ENCODE data around the gene KXD1.
"Not testable (repeated sequence)": the region's sequence is repeated elsewhere in the genome, so short reads cannot be mapped to it uniquely, and the experiment has no call there.

KXD1 gene

DNA sequence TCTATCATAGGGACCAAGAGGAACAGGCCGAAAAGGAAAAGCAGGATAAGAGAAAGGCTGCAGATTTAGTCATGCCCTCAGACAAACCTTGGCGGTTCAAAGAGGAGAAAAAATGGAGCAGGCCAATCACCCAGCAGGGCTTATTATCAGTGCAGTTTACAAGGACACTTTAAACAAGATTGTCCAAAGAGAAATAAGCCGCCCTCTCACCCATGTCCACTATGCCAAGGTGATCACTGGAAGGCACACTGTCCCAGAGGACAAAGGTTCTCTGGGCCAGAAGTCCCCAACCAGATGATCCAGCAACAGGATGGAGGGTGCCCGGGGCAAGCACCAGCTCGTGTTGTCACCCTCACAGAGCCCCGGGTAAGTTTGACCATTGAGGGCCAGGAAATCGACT is 22.6 kb downstream of the KXD1 start:
- no peak for DNase-seq (ENCODE audit: low read depth)

DNA sequence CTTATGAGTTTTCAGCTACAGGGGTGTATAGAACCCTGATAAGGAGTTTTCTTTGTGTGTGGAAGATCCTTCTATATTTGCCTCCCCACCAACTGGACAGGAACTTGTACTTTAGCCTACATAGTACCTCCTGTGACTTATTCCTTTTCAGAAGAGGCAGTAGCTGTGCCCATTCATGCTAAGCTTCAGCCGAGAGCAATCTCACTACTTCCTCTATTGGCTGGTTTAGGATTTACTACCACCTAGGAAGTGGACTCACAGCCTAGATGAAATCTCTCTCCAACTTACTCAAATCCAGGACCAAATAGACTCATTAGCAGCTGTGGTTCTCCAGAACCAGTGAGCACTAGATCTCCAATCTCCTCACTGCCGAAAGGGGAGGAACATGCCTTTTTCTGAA is 28.6 kb downstream of the KXD1 start:
- no peak for DNase-seq (ENCODE audit: low read depth)

GRCh38 chr19:18587561-18587960 is 29.9 kb downstream of the KXD1 start:
- DNase-seq (ENCODE audit: low read depth), result no peak

DNA sequence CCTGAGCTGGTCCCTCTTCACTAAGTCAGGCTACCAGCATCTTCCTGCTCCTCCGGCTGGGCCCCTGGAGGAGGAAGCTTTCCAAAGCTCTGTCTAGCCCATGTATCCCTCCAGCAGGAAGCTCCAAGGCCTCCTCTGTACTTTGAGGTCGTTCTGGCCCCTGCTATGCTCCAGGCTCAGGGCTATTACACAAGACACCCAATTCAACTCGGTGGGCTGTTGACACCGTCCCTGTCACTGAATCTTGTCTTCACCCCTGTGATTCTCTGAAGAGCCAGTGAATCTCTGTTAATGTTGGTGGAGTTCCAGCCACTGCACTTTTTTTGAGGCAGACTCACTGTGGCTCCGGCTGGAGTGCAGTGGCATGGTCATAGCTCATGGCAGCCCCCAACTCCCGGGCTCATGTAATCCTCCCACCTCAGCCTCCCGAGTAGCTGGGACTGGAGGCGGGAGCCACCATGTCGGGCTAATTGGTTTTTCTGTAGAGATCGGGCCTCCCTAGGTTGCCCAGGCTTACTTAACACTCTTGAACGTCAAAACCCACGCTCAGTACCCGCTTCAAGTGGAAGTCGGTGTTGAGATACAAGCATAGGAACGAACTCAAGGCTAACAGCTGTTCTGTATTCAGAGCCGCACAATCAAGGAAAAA is 30.4 kb downstream of the KXD1 start:
- DNase-seq (ENCODE audit: low read depth), result no peak

- peak; percentile 79 for DNase-seq (ENCODE audit: low read depth)
Measured at GRCh38 chr19:18588611-18589379, 31.1 kb downstream of the KXD1 start, which contains the start of gene REX1BD. Gene REX1BD (plus strand): TSS chr19:18588798. CDS start chr19:18588802, 4 bp downstream.

GRCh38 chr19:18589380-18590272 is 32.0 kb downstream of the KXD1 start:
- DNase-seq (ENCODE audit: low read depth), result peak; percentile 47

DNA sequence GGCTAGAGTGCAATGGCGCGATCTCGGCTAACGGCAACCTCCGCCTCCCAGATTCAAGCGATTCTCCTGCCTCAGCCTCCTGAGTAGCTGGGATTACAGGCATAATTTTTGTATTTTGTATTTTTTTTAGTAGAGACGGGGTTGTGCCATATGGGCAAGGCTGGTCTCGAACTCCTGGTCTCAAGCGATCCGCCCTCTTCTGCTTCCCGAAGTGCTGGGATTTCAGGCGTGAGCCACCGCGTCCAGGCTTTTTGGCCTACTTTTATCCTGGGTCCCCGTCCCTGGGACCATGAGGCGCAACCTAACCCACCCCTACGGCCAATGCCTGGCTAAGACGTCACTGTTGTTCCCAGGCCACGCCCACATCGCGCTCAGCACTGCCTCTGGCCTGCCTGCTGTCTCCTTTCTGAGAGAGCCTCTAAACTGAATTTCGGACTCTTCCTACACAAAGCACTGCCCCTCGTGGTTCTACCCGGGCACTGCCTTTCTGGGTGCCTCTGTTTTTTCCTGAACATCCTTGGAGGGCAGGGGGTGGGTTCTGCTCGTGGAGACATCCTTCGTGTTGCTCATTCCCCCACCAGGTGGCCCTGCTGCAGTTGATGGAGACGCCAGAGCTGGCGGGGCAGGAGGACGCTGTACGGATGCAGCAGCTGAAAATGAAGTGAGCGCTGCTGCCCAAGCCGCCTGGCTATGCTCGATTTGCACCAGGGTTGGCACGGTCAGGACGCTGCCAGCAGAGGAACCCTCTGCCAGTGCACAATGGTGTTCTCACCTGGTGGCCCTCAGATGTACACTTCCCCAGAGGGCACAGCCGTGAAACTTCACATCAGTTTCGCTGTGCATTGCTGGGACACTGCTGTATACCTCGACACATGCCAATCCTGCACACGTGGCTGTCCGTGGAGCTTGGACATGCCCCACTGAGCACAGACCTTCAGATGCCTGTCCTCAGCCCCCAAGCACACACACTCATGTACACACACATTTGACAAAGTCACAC is 32.9 kb downstream of the KXD1 start:
- no peak for DNase-seq (ENCODE audit: low read depth)

- no peak for DNase-seq (ENCODE audit: low read depth)
Measured at GRCh38 chr19:18591735-18592385, 34.2 kb downstream of the KXD1 start.

GRCh38 chr19:18592732-18593131 is 35.1 kb downstream of the KXD1 start:
- not testable (repeated sequence) for DNase-seq (ENCODE audit: low read depth)

- no peak for DNase-seq (ENCODE audit: low read depth)
Measured at GRCh38 chr19:18593367-18594095, 35.9 kb downstream of the KXD1 start.

- DNase-seq (ENCODE audit: low read depth), result peak; percentile 60
Measured at GRCh38 chr19:18594096-18594823, 36.6 kb downstream of the KXD1 start.

- DNase-seq (ENCODE audit: low read depth), result no peak
Measured at GRCh38 chr19:18594824-18595373, 37.2 kb downstream of the KXD1 start.

DNA sequence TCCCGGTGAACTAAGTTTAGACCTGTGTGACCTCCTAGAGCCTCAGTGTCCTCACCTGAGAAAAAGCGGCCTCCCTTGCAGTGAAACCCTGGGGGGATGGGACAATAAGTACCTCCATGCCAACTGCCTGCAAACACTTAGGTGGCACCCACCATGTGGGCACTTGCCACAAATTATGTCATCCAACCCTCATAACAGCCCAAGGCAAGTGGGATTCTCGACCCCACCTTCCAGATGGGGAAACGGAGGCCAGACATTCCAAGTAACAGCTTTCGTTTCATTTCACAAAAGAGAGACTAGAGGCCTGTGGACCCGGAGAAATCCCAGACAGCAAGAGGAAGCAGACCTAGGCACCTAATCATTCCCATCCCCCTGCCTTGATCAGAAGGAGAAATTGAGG is 37.8 kb downstream of the KXD1 start:
- no peak for DNase-seq (ENCODE audit: low read depth)

DNA sequence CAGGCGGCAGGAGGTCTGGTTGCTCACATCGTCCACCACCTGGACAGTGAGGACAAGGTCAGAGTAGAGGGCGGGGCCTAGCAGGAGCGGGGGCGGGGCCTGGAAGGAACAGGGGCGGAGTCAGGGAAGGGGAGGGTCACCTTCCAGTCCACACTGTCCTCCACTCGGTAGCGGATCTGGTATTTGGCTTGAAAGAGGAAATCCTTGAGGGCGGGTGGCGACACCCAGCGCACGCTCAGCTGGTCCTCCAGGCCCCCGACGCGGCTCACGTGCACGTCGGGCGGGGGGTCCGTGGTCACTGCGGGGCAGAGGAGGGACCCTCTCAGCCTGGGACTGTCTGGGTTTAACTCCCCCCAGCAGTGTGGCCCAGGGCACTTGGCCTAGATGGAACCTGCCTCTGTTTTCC is 39.1 kb downstream of the KXD1 start:
- no peak for DNase-seq (ENCODE audit: low read depth)

- no peak for DNase-seq (ENCODE audit: low read depth)
Measured at GRCh38 chr19:18597809-18598660, 40.4 kb downstream of the KXD1 start.

DNA sequence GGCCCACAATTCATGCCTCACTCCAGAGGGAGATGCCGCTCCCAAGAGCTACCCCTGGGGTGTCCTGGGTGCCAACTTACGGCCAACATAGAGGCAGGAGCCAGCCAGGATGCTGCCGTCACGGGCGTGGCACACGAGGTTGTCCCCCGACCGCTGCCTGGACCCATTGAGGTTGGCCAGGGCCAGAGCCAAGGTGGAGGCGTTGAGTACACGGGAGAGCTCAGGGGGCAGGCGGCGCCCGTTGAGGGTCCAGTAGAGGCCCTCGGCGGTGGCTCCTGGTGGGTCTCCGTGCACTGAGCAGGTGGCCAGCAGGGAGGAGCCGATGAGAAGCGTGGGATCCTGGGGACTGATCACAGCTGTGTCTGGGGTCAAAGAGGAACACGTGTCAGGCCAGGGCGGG is 41.8 kb downstream of the KXD1 start:
- DNase-seq (ENCODE audit: low read depth), result no peak

DNA sequence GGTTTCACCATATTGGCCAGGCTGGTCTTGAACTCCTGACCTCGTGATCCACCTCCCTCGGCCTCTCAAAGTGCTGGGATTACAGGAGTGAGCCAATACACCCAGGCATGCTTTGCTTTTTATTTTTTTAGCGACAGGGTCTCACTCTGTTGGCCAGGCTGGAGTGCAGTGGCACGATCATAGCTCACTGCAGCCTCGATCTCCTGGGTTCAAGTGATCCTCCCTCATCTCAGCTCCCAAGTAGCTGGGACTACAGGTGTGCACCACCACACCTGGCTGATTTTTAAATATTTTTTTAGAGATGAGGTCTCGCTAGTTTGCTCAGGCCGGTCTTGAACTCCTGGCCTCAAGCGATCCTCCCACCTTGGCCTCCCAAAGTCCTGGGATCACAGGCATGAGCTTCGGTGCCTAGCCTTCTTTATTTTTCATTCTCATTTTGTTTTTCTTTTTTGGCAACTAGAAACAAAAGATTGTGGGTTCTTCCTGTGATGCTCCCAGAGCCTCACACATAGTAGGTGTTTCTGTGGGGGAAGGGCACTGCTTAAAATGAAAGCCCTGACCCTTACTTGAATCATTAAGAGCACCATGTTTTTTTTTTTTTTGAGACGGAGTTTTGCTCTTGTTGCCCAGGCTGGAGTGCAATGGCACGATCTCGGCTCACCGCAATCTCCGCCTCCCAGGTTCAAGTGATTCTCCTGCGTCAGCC is 43.2 kb downstream of the KXD1 start:
- not testable (repeated sequence) for DNase-seq (ENCODE audit: low read depth)

Measured in activated gamma-delta T cell treated with anti-CD3 and anti-CD28 coated beads, Interleukin-2, amount 50 U/mL, for 16 hours (primary cell).